ENCODE measurements around the gene CTPS2. TPM values are rescaled to one million over a fixed set of nuclear protein-coding genes. Genes with fewer than 3 reads are reported as not detected.

Gene CTPS2
- polyA plus RNA-seq, 1 experiment = 3.7 TPM

DNA sequence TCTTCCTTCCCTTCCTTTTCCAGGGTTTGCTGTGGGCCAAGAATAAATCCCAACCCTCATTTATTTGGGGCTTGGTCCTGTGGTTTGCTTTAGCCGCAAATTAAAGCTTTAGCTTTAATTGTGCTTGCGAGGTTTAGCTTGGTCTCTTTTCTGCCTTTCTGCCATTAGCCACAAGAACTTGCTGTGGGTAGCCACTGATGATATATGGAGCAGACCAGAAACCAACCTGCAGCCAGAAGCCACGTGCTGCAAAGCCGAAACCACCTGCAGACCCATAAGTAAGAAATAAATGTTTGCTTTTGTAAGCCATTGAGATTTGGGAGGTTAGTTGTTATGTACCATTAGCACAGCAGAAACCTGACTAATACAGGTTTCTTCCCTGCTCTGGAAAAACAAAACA lies 152.3 kb downstream of the CTPS2 start:
- POLR2A ChIA-PET = no interaction called here
- TF ChIP-seq, protein P1, sequence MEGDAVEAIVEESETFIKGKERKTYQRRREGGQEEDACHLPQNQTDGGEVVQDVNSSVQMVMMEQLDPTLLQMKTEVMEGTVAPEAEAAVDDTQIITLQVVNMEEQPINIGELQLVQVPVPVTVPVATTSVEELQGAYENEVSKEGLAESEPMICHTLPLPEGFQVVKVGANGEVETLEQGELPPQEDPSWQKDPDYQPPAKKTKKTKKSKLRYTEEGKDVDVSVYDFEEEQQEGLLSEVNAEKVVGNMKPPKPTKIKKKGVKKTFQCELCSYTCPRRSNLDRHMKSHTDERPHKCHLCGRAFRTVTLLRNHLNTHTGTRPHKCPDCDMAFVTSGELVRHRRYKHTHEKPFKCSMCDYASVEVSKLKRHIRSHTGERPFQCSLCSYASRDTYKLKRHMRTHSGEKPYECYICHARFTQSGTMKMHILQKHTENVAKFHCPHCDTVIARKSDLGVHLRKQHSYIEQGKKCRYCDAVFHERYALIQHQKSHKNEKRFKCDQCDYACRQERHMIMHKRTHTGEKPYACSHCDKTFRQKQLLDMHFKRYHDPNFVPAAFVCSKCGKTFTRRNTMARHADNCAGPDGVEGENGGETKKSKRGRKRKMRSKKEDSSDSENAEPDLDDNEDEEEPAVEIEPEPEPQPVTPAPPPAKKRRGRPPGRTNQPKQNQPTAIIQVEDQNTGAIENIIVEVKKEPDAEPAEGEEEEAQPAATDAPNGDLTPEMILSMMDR (IDR thresholded peaks at IDR 0.05; ENCODE audit: insufficient read depth, low read depth, low read length) = no peak
- CTCF ChIA-PET = no interaction called here
- H3K4me3 ChIP-seq (ENCODE audit: low read depth, low read length) = no peak overlapping the region
- DNase-seq (ENCODE audit: low read depth) = no peak
- no peaks in the 10 kb centered on the region for H3K27me3 ChIP-seq (ENCODE audit: control insufficient read depth, insufficient read depth, low read length)
- H3K36me3 ChIP-seq (ENCODE audit: control insufficient read depth, insufficient read depth, low read length) = no peaks in the 10 kb centered on the region

DNA sequence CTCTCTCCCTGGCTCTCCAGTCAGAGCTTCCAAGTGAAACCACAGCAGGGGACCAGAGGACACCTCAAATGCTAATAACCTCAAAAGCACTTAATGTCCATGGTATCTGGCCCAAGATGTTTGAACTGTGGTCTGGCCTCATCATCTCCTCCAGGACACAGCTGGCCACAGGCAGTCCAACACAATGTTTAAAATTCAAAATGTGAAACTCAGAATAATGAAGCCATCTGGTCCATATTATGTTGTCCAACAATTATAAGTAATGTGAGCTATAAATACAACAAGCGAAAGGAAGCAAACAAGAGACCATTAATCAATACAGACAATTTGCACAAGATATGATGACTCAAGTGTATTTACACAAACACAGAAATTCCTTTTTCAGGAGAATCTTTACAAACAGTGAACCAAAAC lies 153.3 kb downstream of the CTPS2 start:
- POLR2A ChIA-PET = no interaction called here
- TF ChIP-seq, protein P1 (IDR thresholded peaks at IDR 0.05; ENCODE audit: insufficient read depth, low read depth, low read length) = no peak
- DNase-seq (ENCODE audit: low read depth) = peak; percentile 43
- Histone ChIP-seq H3K36me3 (ENCODE audit: control insufficient read depth, insufficient read depth, low read length) (no peaks in the 10 kb centered on the region), H3K4me3 (ENCODE audit: low read depth, low read length) (no peak overlapping the region), H3K27me3 (ENCODE audit: control insufficient read depth, insufficient read depth, low read length) (no peaks in the 10 kb centered on the region)
- CTCF ChIA-PET = no interaction called here

DNA sequence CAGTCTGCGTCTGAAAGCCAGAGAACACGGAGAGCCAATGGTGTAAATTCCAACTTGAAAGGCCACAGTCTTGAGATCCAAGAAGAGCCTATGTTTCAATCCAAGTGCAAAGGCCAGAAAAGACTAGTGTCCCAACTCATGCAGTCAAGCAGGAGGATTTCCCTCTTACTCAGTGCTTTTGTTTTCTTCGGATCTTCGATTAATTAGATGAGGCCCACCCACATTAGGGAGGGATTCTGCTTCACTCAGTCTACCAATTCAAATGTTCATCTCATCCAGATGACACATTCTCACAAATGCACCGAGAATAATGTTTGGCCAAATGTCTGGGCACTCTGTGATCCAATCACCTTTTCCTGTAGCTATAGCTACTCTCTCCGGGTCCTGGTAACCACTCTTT lies 154.0 kb downstream of the CTPS2 start:
- POLR2A ChIA-PET = no interaction called here
- no peak overlapping the region for H3K4me3 ChIP-seq (ENCODE audit: low read depth, low read length)
- H3K36me3 ChIP-seq (ENCODE audit: control insufficient read depth, insufficient read depth, low read length) = no peaks in the 10 kb centered on the region
- TF ChIP-seq, protein P1 (IDR thresholded peaks at IDR 0.05; ENCODE audit: insufficient read depth, low read depth, low read length) = no peak
- DNase-seq (ENCODE audit: low read depth) = no peak
- H3K27me3 ChIP-seq (ENCODE audit: control insufficient read depth, insufficient read depth, low read length) = no peaks in the 10 kb centered on the region
- CTCF ChIA-PET = no interaction called here

DNA sequence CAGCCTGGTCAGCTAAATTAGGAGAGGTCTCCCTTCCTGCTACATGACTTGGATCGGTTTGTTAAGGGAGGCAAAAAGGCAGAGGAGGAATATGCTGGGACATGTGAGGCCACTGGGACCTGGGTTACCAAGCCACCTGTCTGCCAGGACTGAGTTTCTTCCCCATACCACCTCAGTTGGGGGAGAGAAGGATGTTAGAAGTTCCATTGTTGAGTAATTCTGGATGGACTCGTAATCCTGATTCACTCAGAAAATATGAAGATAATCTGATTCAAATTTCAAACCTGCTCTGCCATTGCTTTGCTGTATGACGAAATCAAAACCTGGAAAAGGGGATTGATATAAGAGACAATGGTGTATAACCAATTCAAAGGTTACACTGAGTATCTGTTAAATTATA lies 159.9 kb downstream of the CTPS2 start:
- DNase-seq (ENCODE audit: low read depth) = no peak
- POLR2A ChIA-PET = no interaction called here
- Histone ChIP-seq H3K36me3 (ENCODE audit: control insufficient read depth, insufficient read depth, low read length) (no peaks in the 10 kb centered on the region), H3K27me3 (ENCODE audit: control insufficient read depth, insufficient read depth, low read length) (no peaks in the 10 kb centered on the region), H3K4me3 (ENCODE audit: low read depth, low read length) (no peak overlapping the region)
- CTCF ChIA-PET = no interaction called here
- TF ChIP-seq, protein P1 (IDR thresholded peaks at IDR 0.05; ENCODE audit: insufficient read depth, low read depth, low read length) = no peak

DNA sequence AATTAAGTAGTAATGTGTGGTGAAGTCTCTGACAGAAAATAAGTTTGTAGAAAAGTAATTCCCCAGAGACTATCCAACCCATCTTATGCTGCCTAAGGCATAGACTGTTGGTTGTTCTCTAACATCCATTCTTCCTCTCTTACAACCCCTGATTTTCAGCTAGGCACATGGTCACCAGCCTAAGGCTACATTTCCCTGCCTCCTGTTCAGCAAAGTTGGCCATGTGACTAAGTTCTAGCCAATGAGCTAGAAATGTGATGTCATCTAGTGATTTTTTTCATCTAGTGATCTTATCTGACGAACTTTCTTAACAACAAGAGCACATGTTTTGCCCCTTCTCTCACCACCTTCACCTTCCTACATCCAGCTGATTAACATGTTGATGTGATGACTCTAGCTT lies 164.8 kb downstream of the CTPS2 start:
- H3K27me3 ChIP-seq (ENCODE audit: control insufficient read depth, insufficient read depth, low read length) = no peaks in the 10 kb centered on the region
- no peak for DNase-seq (ENCODE audit: low read depth)
- H3K36me3 ChIP-seq (ENCODE audit: control insufficient read depth, insufficient read depth, low read length) = no peaks in the 10 kb centered on the region
- ChIA-PET CTCF (interaction anchor here (0.5 kb wide), 1 partner anchor 55 kb away, joined by 3 read pairs; no protein-coding TSS in a partner anchor), POLR2A (no interaction called here)
- H3K4me3 ChIP-seq (ENCODE audit: low read depth, low read length) = no peak overlapping the region
- TF ChIP-seq, protein P1 (IDR thresholded peaks at IDR 0.05; ENCODE audit: insufficient read depth, low read depth, low read length) = no peak

Measured in BJ (cell line).